ENCODE measurements around the gene LRIG1.

The LRIG1 gene

GRCh38 chr3:66479532-66479947, 21.3 kb downstream of the LRIG1 start:
- TF ChIP-seq TCF12 (IDR thresholded peaks at IDR 0.05; ENCODE audit: low read depth) (no peak), TEAD4 (IDR thresholded peaks at IDR 0.05) (no peak), TAF1 (IDR thresholded peaks at IDR 0.05; ENCODE audit: low read depth) (no peak), ZBTB7A (IDR thresholded peaks at IDR 0.05; ENCODE audit: low read depth) (no peak), YY1 (IDR thresholded peaks at IDR 0.05; ENCODE audit: low read depth) (no peak), EP300 (IDR thresholded peaks at IDR 0.05; ENCODE audit: borderline replicate concordance) (no peak), RAD21 (IDR thresholded peaks at IDR 0.05; ENCODE audit: low read depth) (no peak), CREB1 (IDR thresholded peaks at IDR 0.05; ENCODE audit: low read depth) (no peak), CEBPB (IDR thresholded peaks at IDR 0.05) (no peak), FOXM1 (IDR thresholded peaks at IDR 0.05; ENCODE audit: borderline replicate concordance, low read depth) (no peak)
- TF ChIP-seq, protein P1, sequence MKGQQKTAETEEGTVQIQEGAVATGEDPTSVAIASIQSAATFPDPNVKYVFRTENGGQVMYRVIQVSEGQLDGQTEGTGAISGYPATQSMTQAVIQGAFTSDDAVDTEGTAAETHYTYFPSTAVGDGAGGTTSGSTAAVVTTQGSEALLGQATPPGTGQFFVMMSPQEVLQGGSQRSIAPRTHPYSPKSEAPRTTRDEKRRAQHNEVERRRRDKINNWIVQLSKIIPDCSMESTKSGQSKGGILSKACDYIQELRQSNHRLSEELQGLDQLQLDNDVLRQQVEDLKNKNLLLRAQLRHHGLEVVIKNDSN (IDR thresholded peaks at IDR 0.05), result no peak

- TF ChIP-seq EP300 (IDR thresholded peaks at IDR 0.05; ENCODE audit: borderline replicate concordance), result no peak
Observed at GRCh38 chr3:66478960-66479359, 21.9 kb downstream of the LRIG1 start.

- no peak for TF ChIP-seq TAF1 (IDR thresholded peaks at IDR 0.05; ENCODE audit: low read depth)
Observed at GRCh38 chr3:66477856-66478255, 23.0 kb downstream of the LRIG1 start.

- TF ChIP-seq, protein P2, sequence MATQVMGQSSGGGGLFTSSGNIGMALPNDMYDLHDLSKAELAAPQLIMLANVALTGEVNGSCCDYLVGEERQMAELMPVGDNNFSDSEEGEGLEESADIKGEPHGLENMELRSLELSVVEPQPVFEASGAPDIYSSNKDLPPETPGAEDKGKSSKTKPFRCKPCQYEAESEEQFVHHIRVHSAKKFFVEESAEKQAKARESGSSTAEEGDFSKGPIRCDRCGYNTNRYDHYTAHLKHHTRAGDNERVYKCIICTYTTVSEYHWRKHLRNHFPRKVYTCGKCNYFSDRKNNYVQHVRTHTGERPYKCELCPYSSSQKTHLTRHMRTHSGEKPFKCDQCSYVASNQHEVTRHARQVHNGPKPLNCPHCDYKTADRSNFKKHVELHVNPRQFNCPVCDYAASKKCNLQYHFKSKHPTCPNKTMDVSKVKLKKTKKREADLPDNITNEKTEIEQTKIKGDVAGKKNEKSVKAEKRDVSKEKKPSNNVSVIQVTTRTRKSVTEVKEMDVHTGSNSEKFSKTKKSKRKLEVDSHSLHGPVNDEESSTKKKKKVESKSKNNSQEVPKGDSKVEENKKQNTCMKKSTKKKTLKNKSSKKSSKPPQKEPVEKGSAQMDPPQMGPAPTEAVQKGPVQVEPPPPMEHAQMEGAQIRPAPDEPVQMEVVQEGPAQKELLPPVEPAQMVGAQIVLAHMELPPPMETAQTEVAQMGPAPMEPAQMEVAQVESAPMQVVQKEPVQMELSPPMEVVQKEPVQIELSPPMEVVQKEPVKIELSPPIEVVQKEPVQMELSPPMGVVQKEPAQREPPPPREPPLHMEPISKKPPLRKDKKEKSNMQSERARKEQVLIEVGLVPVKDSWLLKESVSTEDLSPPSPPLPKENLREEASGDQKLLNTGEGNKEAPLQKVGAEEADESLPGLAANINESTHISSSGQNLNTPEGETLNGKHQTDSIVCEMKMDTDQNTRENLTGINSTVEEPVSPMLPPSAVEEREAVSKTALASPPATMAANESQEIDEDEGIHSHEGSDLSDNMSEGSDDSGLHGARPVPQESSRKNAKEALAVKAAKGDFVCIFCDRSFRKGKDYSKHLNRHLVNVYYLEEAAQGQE (IDR thresholded peaks at IDR 0.05; ENCODE audit: low read depth), result no peak
Observed at GRCh38 chr3:66476852-66477381, 23.9 kb downstream of the LRIG1 start.

DNA sequence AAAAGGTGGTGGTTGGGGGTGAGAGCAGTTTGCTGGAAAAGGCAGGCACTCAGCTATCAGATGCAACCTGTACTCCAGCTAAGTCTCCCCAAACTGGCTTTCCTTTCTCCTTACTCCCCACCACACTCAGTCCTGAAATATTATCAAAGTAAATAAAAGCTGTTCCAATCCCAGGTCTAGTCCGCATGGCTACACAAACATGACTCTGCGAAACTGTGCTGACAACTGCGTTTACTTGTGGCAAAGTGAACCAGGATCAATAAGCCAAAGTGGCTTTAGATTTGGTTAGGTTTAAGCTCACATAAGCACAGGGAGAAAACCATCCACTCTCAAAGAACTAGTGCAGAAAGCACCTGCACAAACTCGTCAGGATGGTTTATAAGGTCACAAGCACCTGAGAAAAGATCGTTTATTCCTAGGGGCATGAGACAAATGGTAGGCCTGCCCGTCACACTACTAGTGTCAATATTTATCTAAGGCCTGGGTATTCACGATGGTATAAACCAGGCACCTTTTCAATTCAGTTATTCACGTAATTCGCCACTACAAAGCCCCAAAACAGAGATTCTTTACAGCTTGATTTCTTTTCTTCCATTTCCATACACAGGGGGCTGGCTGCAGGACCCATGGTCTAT, 25.3 kb downstream of the LRIG1 start:
- TF ChIP-seq TCF12 (IDR thresholded peaks at IDR 0.05; ENCODE audit: low read depth) (no peak), TAF1 (IDR thresholded peaks at IDR 0.05; ENCODE audit: low read depth) (no peak), YY1 (IDR thresholded peaks at IDR 0.05; ENCODE audit: low read depth) (no peak)
- TF ChIP-seq, protein P2 (IDR thresholded peaks at IDR 0.05; ENCODE audit: low read depth), result no peak

- TF ChIP-seq, protein P3, sequence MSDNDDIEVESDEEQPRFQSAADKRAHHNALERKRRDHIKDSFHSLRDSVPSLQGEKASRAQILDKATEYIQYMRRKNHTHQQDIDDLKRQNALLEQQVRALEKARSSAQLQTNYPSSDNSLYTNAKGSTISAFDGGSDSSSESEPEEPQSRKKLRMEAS (IDR thresholded peaks at IDR 0.05), result no peak
- TF ChIP-seq RAD21 (IDR thresholded peaks at IDR 0.05; ENCODE audit: low read depth) (no peak), YY1 (IDR thresholded peaks at IDR 0.05; ENCODE audit: low read depth) (no peak), CEBPB (IDR thresholded peaks at IDR 0.05) (no peak), TAF1 (IDR thresholded peaks at IDR 0.05; ENCODE audit: low read depth) (no peak), ZBTB7A (IDR thresholded peaks at IDR 0.05; ENCODE audit: low read depth) (no peak), EP300 (IDR thresholded peaks at IDR 0.05; ENCODE audit: borderline replicate concordance) (no peak), EGR1 (IDR thresholded peaks at IDR 0.05) (no peak)
- TF ChIP-seq, protein P1 (IDR thresholded peaks at IDR 0.05), result no peak
- TF ChIP-seq, protein P2 (IDR thresholded peaks at IDR 0.05; ENCODE audit: low read depth), result no peak
Observed at GRCh38 chr3:66473692-66474091, 27.1 kb downstream of the LRIG1 start.

All from Ishikawa (cell line).